ENCODE data around the gene ABI3BP. TPM values are rescaled to one million over a fixed set of nuclear protein-coding genes. Genes with fewer than 3 reads are reported as not detected.

The ABI3BP gene
- total RNA-seq, 1 experiment from 2014 or later: 0.15 TPM

GRCh38 chr3:100760377-100760776 is 232.8 kb downstream of the ABI3BP start:
- Histone ChIP-seq H2AFZ (ENCODE audit: low read depth, low read length, poor library complexity, severe bottlenecking) (no peak overlapping the region), H3K4me3 (replicated peaks in 1 of 2; ENCODE audit: low read depth in 1 of 2, low read length in 2 of 2) (no peak overlapping the region), H3K79me2 (ENCODE audit: insufficient read depth, low read length) (no peaks in the 10 kb centered on the region), H3K27ac (ENCODE audit: low read depth, low read length) (no peak overlapping the region), H3K9me2 (ENCODE audit: insufficient read depth) (no peaks in the 10 kb centered on the region), H3K4me1 (ENCODE audit: control insufficient read depth in 1 of 2, insufficient read depth in 2 of 2, low read length in 2 of 2) (no peaks in the 10 kb centered on the region), H3K4me2 (ENCODE audit: low read length) (no peak overlapping the region), H3K27me3 (ENCODE audit: insufficient read depth, low read length) (no peaks in the 10 kb centered on the region), H3K36me3 (ENCODE audit: control insufficient read depth in 1 of 2, insufficient read depth in 2 of 2, low read length in 2 of 2) (no peaks in the 10 kb centered on the region), H3K9ac (ENCODE audit: low read length) (no peak overlapping the region), H3K9me3 (ENCODE audit: control insufficient read depth in 1 of 2, insufficient read depth in 1 of 2, low read depth in 1 of 2, low read length in 2 of 2) (no peaks in the 10 kb centered on the region), H4K20me1 (ENCODE audit: insufficient read depth) (no peaks in the 10 kb centered on the region)
- ATAC-seq: no peak
- RAD21 ChIA-PET (ENCODE audit: low non-redundant PET in 1 of 2, low total read pairs in 2 of 2, uncharacterized antibody in 2 of 2, unreplicated experiment in 2 of 2): no interaction called here
- POLR2A ChIA-PET: no interaction called here
- intact Hi-C loops (cut with micrococcal nuclease): no loop called here
- DNase-seq (ENCODE audit: low read depth, low spot score): no peak
- BruUV-seq (replicated peaks): no TSS peak
- CTCF ChIA-PET: interaction anchor here (0.6 to 3.6 kb wide), 3 partner anchors 36 to 929 kb away, joined by 4 to 11 read pairs (median 7); no protein-coding TSS in a partner anchor
- no peak for TF ChIP-seq SIN3A (IDR thresholded peaks at IDR 0.05; ENCODE audit: low read depth)
- TF ChIP-seq CEBPB (IDR thresholded peaks at IDR 0.05; ENCODE audit: low read depth): no peak
- TF ChIP-seq FOSL1 (IDR thresholded peaks at IDR 0.05; ENCODE audit: low read depth): no peak
- no peak for TF ChIP-seq SP1 (IDR thresholded peaks at IDR 0.05; ENCODE audit: low read depth)
- no peak for TF ChIP-seq EGR1 (IDR thresholded peaks at IDR 0.05; ENCODE audit: low read depth)

GRCh38 chr3:100759950-100760349 is 233.3 kb downstream of the ABI3BP start:
- no TSS peak for BruUV-seq (replicated peaks)
- Histone ChIP-seq H3K9me3 (ENCODE audit: control insufficient read depth in 1 of 2, insufficient read depth in 1 of 2, low read depth in 1 of 2, low read length in 2 of 2) (no peaks in the 10 kb centered on the region), H3K79me2 (ENCODE audit: insufficient read depth, low read length) (no peaks in the 10 kb centered on the region), H3K9me2 (ENCODE audit: insufficient read depth) (no peaks in the 10 kb centered on the region), H3K4me3 (replicated peaks in 1 of 2; ENCODE audit: low read depth in 1 of 2, low read length in 2 of 2) (no peak overlapping the region), H3K4me1 (ENCODE audit: control insufficient read depth in 1 of 2, insufficient read depth in 2 of 2, low read length in 2 of 2) (no peaks in the 10 kb centered on the region), H3K27ac (ENCODE audit: low read depth, low read length) (no peak overlapping the region), H3K9ac (ENCODE audit: low read length) (no peak overlapping the region), H2AFZ (ENCODE audit: low read depth, low read length, poor library complexity, severe bottlenecking) (no peak overlapping the region), H3K36me3 (ENCODE audit: control insufficient read depth in 1 of 2, insufficient read depth in 2 of 2, low read length in 2 of 2) (no peaks in the 10 kb centered on the region), H3K4me2 (ENCODE audit: low read length) (no peak overlapping the region), H3K27me3 (ENCODE audit: insufficient read depth, low read length) (no peaks in the 10 kb centered on the region), H4K20me1 (ENCODE audit: insufficient read depth) (no peaks in the 10 kb centered on the region)
- ChIA-PET CTCF (interaction anchor here (3.6 kb wide), 1 partner anchor 297 kb away, joined by 11 read pairs; no protein-coding TSS in a partner anchor), RAD21 (ENCODE audit: low non-redundant PET in 1 of 2, low total read pairs in 2 of 2, uncharacterized antibody in 2 of 2, unreplicated experiment in 2 of 2) (no interaction called here), POLR2A (no interaction called here)
- ATAC-seq: no peak
- no peak for DNase-seq (ENCODE audit: low read depth, low spot score)
- intact Hi-C loops (cut with micrococcal nuclease): no loop called here
- TF ChIP-seq FOSL1 (IDR thresholded peaks at IDR 0.05; ENCODE audit: low read depth) (no peak), YY1 (IDR thresholded peaks at IDR 0.05; ENCODE audit: extremely low read depth, insufficient replicate concordance, low read depth, low read length) (no peak), CBX3 (IDR thresholded peaks at IDR 0.05; ENCODE audit: low read depth) (no peak), EZH2 (IDR thresholded peaks at IDR 0.05) (no peak), POLR2A (IDR thresholded peaks at IDR 0.05; ENCODE audit: borderline replicate concordance, extremely low read depth, insufficient read depth, insufficient read length) (no peak), ZBTB33 (IDR thresholded peaks at IDR 0.05; ENCODE audit: extremely low read depth, insufficient replicate concordance, low read length) (no peak), ELF1 (IDR thresholded peaks at IDR 0.05; ENCODE audit: borderline replicate concordance, low read depth) (no peak), POLR2AphosphoS5 (IDR thresholded peaks at IDR 0.05; ENCODE audit: low read depth, low read length) (no peak), MAX (IDR thresholded peaks at IDR 0.05) (no peak), ZNF274 (IDR thresholded peaks at IDR 0.05; ENCODE audit: low read depth, low read length) (no peak), ATF3 (IDR thresholded peaks at IDR 0.05) (no peak), SRF (IDR thresholded peaks at IDR 0.05; ENCODE audit: low read depth) (no peak), SP1 (IDR thresholded peaks at IDR 0.05; ENCODE audit: low read depth) (no peak), JUND (IDR thresholded peaks at IDR 0.05) (no peak)
